Cardiac muscle cell (in vitro differentiated cells and primary cell): ENCODE data around the gene PIGX. TPM values are rescaled to one million over a fixed set of nuclear protein-coding genes. Genes with fewer than 3 reads are reported as not detected.
A peak's percentile ranks its signal among the peaks of the same experiment; 100 is the strongest.

Experiments
- DNase-seq, 2 donors: peaks; one replicate each; pipeline versions ENCODE4 v3.0.0 to v3.0.0-alpha.2; 2010 to 2017; ENCODE audit warnings: low read depth in 1 of 2, low spot score in 1 of 2
- H3K27ac ChIP-seq: fragments of 200-600 bp; sonication (generic); 2 replicates; pipeline ENCODE4 v1.5.1; 2016
- H3K27me3 ChIP-seq: fragments of 200-600 bp; sonication (generic); 2 replicates; pipeline ENCODE4 v1.6.0; 2016; ENCODE audit warnings: control low read depth
- H3K36me3 ChIP-seq: fragments of 200-600 bp; sonication (generic); 2 replicates; pipeline ENCODE4 v1.5.1; 2016; ENCODE audit warnings: control low read depth
- H3K4me1 ChIP-seq: fragments of 200-600 bp; sonication (generic); 2 replicates; pipeline ENCODE4 v1.8.1; 2017; ENCODE audit warnings: low read depth, mild to moderate bottlenecking, mixed run types
- H3K4me3 ChIP-seq: fragments of 200-600 bp; sonication (generic); 2 replicates; pipeline ENCODE4 v1.5.1; 2016; ENCODE audit warnings: mild to moderate bottlenecking
- H3K9me3 ChIP-seq: fragments of 200-600 bp; sonication (generic); 2 replicates; pipeline ENCODE4 v1.5.1; 2017; ENCODE audit warnings: low read depth, mild to moderate bottlenecking, control low read depth
- polyA plus RNA-seq: library from polyadenylated mRNA; unstranded; fragments of >200 nt; fragmentation: Nextera tagmentation; extraction: Ambion mirVana; gene quantifications from 2 replicates; pipeline ENCODE4 v1.2.1, GENCODE V29; 2016
- total RNA-seq: library from RNA; depleted of rRNA; stranded (reverse); fragments of >200 nt; gene quantifications from 2 replicates; pipeline ENCODE4 v1.2.3, GENCODE V29; 2016
- TF ChIP-seq, protein P1 (sequence below): IDR thresholded peaks from 2 replicates; pipeline ENCODE4 v1.5.1; 2012; ENCODE audit warnings: low read depth, mild to moderate bottlenecking, low read length

PIGX gene
- total RNA-seq (21.7 and 61.3 TPM in 2 replicates), polyA plus RNA-seq (54.5 and 61.2 TPM in 2 replicates)

- Histone ChIP-seq H3K36me3 (no peaks in the 10 kb centered on the region), H3K4me3 (peak within 1 kb of the TSS; percentile 50), H3K9me3 (no peaks in the 10 kb centered on the region), H3K4me1 (peaks cover 4% of the 10 kb centered on the region), H3K27me3 (no peaks in the 10 kb centered on the region), H3K27ac (peak within 1 kb of the TSS; percentile 97)
- TF ChIP-seq, protein P1, sequence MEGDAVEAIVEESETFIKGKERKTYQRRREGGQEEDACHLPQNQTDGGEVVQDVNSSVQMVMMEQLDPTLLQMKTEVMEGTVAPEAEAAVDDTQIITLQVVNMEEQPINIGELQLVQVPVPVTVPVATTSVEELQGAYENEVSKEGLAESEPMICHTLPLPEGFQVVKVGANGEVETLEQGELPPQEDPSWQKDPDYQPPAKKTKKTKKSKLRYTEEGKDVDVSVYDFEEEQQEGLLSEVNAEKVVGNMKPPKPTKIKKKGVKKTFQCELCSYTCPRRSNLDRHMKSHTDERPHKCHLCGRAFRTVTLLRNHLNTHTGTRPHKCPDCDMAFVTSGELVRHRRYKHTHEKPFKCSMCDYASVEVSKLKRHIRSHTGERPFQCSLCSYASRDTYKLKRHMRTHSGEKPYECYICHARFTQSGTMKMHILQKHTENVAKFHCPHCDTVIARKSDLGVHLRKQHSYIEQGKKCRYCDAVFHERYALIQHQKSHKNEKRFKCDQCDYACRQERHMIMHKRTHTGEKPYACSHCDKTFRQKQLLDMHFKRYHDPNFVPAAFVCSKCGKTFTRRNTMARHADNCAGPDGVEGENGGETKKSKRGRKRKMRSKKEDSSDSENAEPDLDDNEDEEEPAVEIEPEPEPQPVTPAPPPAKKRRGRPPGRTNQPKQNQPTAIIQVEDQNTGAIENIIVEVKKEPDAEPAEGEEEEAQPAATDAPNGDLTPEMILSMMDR: no peak
- DNase-seq: peak; percentile 89 to 91
Measured at GRCh38 chr3:196711838-196712513, at the start of gene PIGX, which contains the start of gene CEP19. Gene PIGX, plus strand, starts transcription at chr3:196712377. Gene CEP19, minus strand, starts transcription at chr3:196712250. Its CDS starts 3,593 bp downstream, at chr3:196708657.

- H3K9me3 ChIP-seq: no peaks in the 10 kb centered on the region
- TF ChIP-seq, protein P1: no peak
- no peaks in the 10 kb centered on the region for H3K4me1 ChIP-seq
- no peaks in the 10 kb centered on the region for H3K36me3 ChIP-seq
- no peak overlapping the region for H3K27ac ChIP-seq
- H3K27me3 ChIP-seq: no peaks in the 10 kb centered on the region
- H3K4me3 ChIP-seq: no peak overlapping the region
- peak in 1 of 2 donors; percentile 64 for DNase-seq
Measured at GRCh38 chr3:196662711-196663571, 49.2 kb upstream of the PIGX start.

DNA sequence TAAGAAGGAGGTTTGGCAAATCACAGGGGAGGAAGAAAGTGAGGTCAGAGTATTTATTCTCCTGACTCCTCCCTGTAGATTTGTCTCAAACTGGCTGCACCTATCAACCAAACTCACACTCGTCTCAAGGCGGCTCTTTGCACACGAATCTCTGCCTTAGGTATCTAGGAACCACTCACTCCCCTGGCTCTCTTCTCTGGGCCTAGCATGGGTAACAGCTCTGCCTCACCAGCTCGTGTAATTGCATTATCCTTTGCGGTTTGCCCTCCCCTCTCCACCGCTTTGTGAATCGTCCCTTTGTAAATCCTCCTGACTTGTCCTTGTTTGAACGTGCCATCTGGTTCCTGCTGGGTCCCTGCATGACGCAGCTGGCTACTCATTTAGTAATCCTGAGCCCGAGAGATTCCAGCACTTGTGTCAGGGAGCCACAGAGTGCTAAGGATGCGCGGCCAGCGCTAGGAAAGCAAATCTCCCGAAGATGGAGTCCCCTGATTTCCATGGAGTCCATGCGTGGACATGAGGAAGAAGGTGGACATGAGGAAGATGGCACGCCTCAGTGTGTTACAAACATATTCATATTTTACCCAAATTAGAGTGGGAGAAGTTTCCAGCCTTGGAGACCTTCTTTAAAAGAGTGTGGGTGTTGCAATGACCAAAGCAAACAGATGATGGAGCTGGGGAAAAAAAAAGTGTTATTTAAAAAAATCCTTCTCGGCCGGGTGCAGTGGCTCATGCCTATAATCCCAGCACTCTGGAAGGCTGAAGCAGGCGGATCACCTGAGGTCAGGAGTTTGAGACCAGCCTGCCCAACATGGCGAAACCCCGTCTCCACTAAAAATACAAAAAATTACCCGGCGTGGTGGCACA is 45.9 kb upstream of the PIGX start:
- Histone ChIP-seq H3K27me3 (no peaks in the 10 kb centered on the region), H3K4me1 (no peaks in the 10 kb centered on the region), H3K36me3 (no peaks in the 10 kb centered on the region), H3K4me3 (no peak overlapping the region), H3K27ac (no peak overlapping the region), H3K9me3 (no peaks in the 10 kb centered on the region)
- TF ChIP-seq, protein P1: no peak
- peak; percentile 23 to 95 for DNase-seq

- Histone ChIP-seq H3K36me3 (no peaks in the 10 kb centered on the region), H3K4me3 (no peak overlapping the region), H3K9me3 (no peaks in the 10 kb centered on the region), H3K27me3 (no peaks in the 10 kb centered on the region), H3K4me1 (no peaks in the 10 kb centered on the region), H3K27ac (no peak overlapping the region)
- no peak for DNase-seq
- TF ChIP-seq, protein P1: no peak
Measured at GRCh38 chr3:196667056-196667825, 44.9 kb upstream of the PIGX start.
